SK-N-SH (cell line): Measurements from ENCODE around the gene TMEM163. TPM values are rescaled to one million over a fixed set of nuclear protein-coding genes. Genes with fewer than 3 reads are reported as not detected.
"Not testable (repeated sequence)": the region's sequence is repeated elsewhere in the genome, so short reads cannot be mapped to it uniquely, and the experiment has no call there.

Experiments used
- CTCF ChIA-PET: fragments of 300-600, 350-600 bp; formaldehyde crosslinking; extraction: SDS; loops from one replicate; lab custom pipeline; 2021; lab: Yijun Ruan, JAX
- POLR2A ChIA-PET: fragments of 350-600 bp; sonication (Branson Sonifier 250); formaldehyde crosslinking; extraction: SDS; loops from one replicate; lab custom pipeline; 2020; ENCODE audit warnings: antibody characterized with exemption, inconsistent platforms; lab: Yijun Ruan, JAX
- DNase-seq: peaks from one replicate; pipeline ENCODE4 v3.0.0; 2012
- H2AFZ ChIP-seq: fragments of 200-600 bp; sonication (generic); 2 replicates; pipeline ENCODE4 v1.8.1; 2016; ENCODE audit warnings: antibody characterized with exemption, mild to moderate bottlenecking, low read depth
- H3F3A ChIP-seq: fragments of 200-600 bp; sonication (generic); replicated peaks from 2 replicates; pipeline ENCODE3; 2016; ENCODE audit warnings: antibody characterized with exemption, mild to moderate bottlenecking; ENCODE audit not compliant: insufficient read depth
- H3K27ac ChIP-seq, 2 experiments: fragments of 200-500 bp in 1 of 2; fragments of 200-600 bp in 1 of 2; sonication (Bioruptor generic) in 1 of 2; sonication (generic), shearing (Covaris generic) in 1 of 2; 2 replicates each; pipeline versions ENCODE4 v1.5.1 to v1.6.1; 2014 to 2016; ENCODE audit warnings: low read depth in 2 of 2, inconsistent platforms in 1 of 2, low read length in 1 of 2, mild to moderate bottlenecking in 1 of 2, mixed read lengths in 1 of 2
- H3K27me3 ChIP-seq: fragments of 200-600 bp; sonication (generic), shearing (Covaris generic); 2 replicates; pipeline ENCODE4 v1.6.1; 2016; ENCODE audit warnings: mixed run types; ENCODE audit not compliant: insufficient read depth
- H3K36me3 ChIP-seq, 2 experiments: fragments of 200-500 bp in 1 of 2; fragments of 200-600 bp in 1 of 2; sonication (Bioruptor generic) in 1 of 2; sonication (generic) in 1 of 2; replicated peaks in 1 of 2; 2 replicates each; pipeline versions ENCODE3 to v1.5.1; 2014 to 2016; ENCODE audit warnings: low read length in 1 of 2, mild to moderate bottlenecking in 1 of 2; ENCODE audit not compliant: insufficient read depth in 2 of 2, control insufficient read depth in 1 of 2
- H3K4me1 ChIP-seq, 2 experiments: fragments of 200-500 bp in 1 of 2; fragments of 200-600 bp in 1 of 2; sonication (Bioruptor generic) in 1 of 2; sonication (generic), shearing (Covaris generic) in 1 of 2; 2 replicates each; pipeline versions ENCODE4 v1.5.1 to v1.6.1; 2014 to 2016; ENCODE audit warnings: low read depth in 1 of 2, low read length in 1 of 2, mixed run types in 1 of 2; ENCODE audit not compliant: insufficient read depth in 2 of 2, control insufficient read depth in 1 of 2
- H3K4me2 ChIP-seq: fragments of 200-600 bp; sonication (generic), shearing (Covaris generic); 2 replicates; pipeline ENCODE4 v1.6.1; 2017; ENCODE audit warnings: mixed run types
- H3K4me3 ChIP-seq, 2 experiments: fragments of 200-500 bp in 1 of 2; fragments of 200-600 bp in 1 of 2; sonication (Bioruptor generic) in 1 of 2; sonication (generic), shearing (Covaris generic) in 1 of 2; 2 replicates each; pipeline versions ENCODE4 v1.5.1 to v1.8.1; 2014 to 2016; ENCODE audit warnings: low read depth in 2 of 2, inconsistent platforms in 1 of 2, low read length in 1 of 2, mild to moderate bottlenecking in 1 of 2, mixed read lengths in 1 of 2, moderate library complexity in 1 of 2
- H3K79me2 ChIP-seq: fragments of 200-600 bp; sonication (generic); 2 replicates; pipeline ENCODE4 v1.8.1; 2017; ENCODE audit warnings: mild to moderate bottlenecking; ENCODE audit not compliant: insufficient read depth
- H3K9ac ChIP-seq: fragments of 200-600 bp; sonication (generic); 2 replicates; pipeline ENCODE4 v1.6.1; 2017; ENCODE audit warnings: mixed run types
- H3K9me2 ChIP-seq: fragments of 200-600 bp; sonication (generic); 2 replicates; pipeline ENCODE4 v1.6.1; 2017; ENCODE audit warnings: mixed run types
- H3K9me3 ChIP-seq: fragments of 200-600 bp; sonication (generic); 2 replicates; pipeline ENCODE4 v1.6.1; 2017; ENCODE audit warnings: mixed run types, mild to moderate bottlenecking, moderate library complexity
- H4K20me1 ChIP-seq: fragments of 200-600 bp; sonication (generic); 2 replicates; pipeline ENCODE4 v1.6.1; 2017; ENCODE audit warnings: mild to moderate bottlenecking, mixed run types; ENCODE audit not compliant: insufficient read depth
- EP300 ChIP-seq, 2 experiments: IDR thresholded peaks; 2 replicates each; pipeline versions ENCODE4 v1.4.0 to v1.6.1; 2012; ENCODE audit warnings: borderline replicate concordance in 1 of 2, low read depth in 1 of 2, low read length in 1 of 2
- EZH2phosphoT487 ChIP-seq: fragments of 200-600 bp; sonication (generic); IDR thresholded peaks from 2 replicates; pipeline ENCODE4 v1.6.1; 2017; ENCODE audit warnings: low read depth, mixed run types, mild to moderate bottlenecking, antibody characterized with exemption, moderate library complexity, borderline replicate concordance
- FOXM1 ChIP-seq: IDR thresholded peaks from 2 replicates; pipeline ENCODE4 v1.4.0; 2012; ENCODE audit warnings: low read depth, mild to moderate bottlenecking
- GABPA ChIP-seq: IDR thresholded peaks from 2 replicates; pipeline ENCODE4 v1.4.0; 2012; ENCODE audit warnings: low read depth, mild to moderate bottlenecking
- MEF2A ChIP-seq: IDR thresholded peaks from 2 replicates; pipeline ENCODE4 v1.4.0; 2012; ENCODE audit warnings: low read depth, borderline replicate concordance
- RAD21 ChIP-seq: IDR thresholded peaks from 2 replicates; pipeline ENCODE4 v1.6.1; 2012; ENCODE audit warnings: mild to moderate bottlenecking, low read length
- RFX5 ChIP-seq: IDR thresholded peaks from 2 replicates; pipeline ENCODE4 v1.6.1; 2012; ENCODE audit warnings: mild to moderate bottlenecking, improper control_type of control experiment, low read length
- TCF12 ChIP-seq: IDR thresholded peaks from 2 replicates; pipeline ENCODE4 v1.4.0; 2012
- WGBS: methylation state at CpG from one replicate; pipeline ENCODE4 v1.1.6; 2017; ENCODE audit warnings: low lambda C conversion rate; 5-methylcytosine and 5-hydroxymethylcytosine counted together
- polyA plus RNA-seq, 3 experiments: library from polyadenylated mRNA; depleted of rRNA; stranded (reverse); fragments of >200 nt; gene quantifications; 2 replicates each; pipeline ENCODE4 v1.2.3, GENCODE V29; 2012
- TF ChIP-seq, protein P1 (sequence below): IDR thresholded peaks from 2 replicates; pipeline ENCODE4 v1.4.0; 2012; ENCODE audit warnings: low read depth, borderline replicate concordance
- TF ChIP-seq, protein P2 (sequence below): IDR thresholded peaks from 2 replicates; pipeline ENCODE4 v1.4.0; 2012; ENCODE audit warnings: low read depth, borderline replicate concordance
- TF ChIP-seq, protein P3 (sequence below): fragments of 200-600 bp; sonication (generic); IDR thresholded peaks from 2 replicates; pipeline ENCODE4 v1.6.1; 2017; ENCODE audit warnings: antibody characterized with exemption, mild to moderate bottlenecking, moderate library complexity
- TF ChIP-seq, protein P4 (sequence below): fragments of 150-350 bp; IDR thresholded peaks from 2 replicates; pipeline ENCODE4 v1.6.1; 2016; ENCODE audit warnings: mild to moderate bottlenecking, low read depth, low read length

Gene TMEM163
- polyA plus RNA-seq, 1 of the 3 experiments (the other 2 are of a cell fraction) = not detected

DNA sequence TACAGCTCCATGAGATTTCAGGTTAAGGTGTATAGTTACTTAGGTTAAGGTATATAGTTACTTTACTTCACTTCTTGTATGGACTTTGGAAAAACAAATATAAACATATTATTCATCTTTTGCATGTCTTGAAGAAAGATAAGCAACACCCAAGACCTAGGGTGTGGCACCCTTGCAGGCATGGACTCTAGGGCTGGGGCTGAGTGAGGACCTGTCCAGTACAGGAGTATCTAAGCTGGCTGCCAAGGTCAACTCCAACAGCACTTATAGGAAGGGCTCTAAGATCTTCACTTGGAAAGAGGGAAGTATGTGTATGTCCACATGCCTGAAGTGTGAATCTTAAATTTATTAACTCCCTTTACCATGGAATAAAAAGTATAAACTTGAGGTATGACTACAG lies 7.1 kb upstream of the TMEM163 start (continued):
- TF ChIP-seq, protein P1, sequence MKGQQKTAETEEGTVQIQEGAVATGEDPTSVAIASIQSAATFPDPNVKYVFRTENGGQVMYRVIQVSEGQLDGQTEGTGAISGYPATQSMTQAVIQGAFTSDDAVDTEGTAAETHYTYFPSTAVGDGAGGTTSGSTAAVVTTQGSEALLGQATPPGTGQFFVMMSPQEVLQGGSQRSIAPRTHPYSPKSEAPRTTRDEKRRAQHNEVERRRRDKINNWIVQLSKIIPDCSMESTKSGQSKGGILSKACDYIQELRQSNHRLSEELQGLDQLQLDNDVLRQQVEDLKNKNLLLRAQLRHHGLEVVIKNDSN = no peak
- TF ChIP-seq MEF2A (no peak), FOXM1 (no peak), RAD21 (no peak)

DNA sequence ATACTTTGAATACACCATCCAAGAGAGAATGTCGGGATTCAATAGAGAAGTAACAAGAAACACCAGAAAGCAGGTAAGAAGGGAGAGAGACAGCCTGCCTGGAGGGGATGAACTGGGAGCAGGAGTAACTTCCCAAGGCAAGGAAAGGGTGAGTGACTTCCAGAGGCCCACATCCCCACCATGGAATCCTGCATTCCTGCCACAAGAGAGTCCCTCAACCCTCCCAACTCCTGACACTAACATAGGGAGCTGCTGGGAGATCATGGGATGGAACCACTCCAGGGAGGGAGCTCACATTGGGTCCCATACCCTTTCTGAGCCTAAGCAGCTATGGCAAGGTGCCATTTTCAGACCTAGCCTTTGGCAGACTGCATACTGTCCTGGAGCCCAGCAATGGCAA lies 5.5 kb upstream of the TMEM163 start:
- no peak for DNase-seq
- Histone ChIP-seq H3K4me3 (no peak overlapping the region), H3K9me2 (no peaks in the 10 kb centered on the region), H3F3A (no peaks in the 10 kb centered on the region), H3K4me2 (no peak overlapping the region), H2AFZ (no peak overlapping the region), H3K27ac (no peak overlapping the region), H3K36me3 (no peaks in the 10 kb centered on the region), H3K9ac (no peak overlapping the region), H3K4me1 (no peaks in the 10 kb centered on the region), H3K27me3 (peaks cover 9% of the 10 kb centered on the region; the same call in 1 of the 2 replicates), H3K79me2 (no peaks in the 10 kb centered on the region), H4K20me1 (no peaks in the 10 kb centered on the region), H3K9me3 (no peaks in the 10 kb centered on the region)
- 15% methylated on average over 1 of the region's 1 CpG for WGBS
- POLR2A ChIA-PET = no interaction called here
- TF ChIP-seq, protein P2, sequence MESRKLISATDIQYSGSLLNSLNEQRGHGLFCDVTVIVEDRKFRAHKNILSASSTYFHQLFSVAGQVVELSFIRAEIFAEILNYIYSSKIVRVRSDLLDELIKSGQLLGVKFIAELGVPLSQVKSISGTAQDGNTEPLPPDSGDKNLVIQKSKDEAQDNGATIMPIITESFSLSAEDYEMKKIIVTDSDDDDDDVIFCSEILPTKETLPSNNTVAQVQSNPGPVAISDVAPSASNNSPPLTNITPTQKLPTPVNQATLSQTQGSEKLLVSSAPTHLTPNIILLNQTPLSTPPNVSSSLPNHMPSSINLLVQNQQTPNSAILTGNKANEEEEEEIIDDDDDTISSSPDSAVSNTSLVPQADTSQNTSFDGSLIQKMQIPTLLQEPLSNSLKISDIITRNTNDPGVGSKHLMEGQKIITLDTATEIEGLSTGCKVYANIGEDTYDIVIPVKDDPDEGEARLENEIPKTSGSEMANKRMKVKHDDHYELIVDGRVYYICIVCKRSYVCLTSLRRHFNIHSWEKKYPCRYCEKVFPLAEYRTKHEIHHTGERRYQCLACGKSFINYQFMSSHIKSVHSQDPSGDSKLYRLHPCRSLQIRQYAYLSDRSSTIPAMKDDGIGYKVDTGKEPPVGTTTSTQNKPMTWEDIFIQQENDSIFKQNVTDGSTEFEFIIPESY = no peak
- TF ChIP-seq RFX5 = no peak
- TF ChIP-seq GABPA = no peak
- no peak for TF ChIP-seq EZH2phosphoT487
- no peak for TF ChIP-seq RAD21
- TF ChIP-seq, protein P3, sequence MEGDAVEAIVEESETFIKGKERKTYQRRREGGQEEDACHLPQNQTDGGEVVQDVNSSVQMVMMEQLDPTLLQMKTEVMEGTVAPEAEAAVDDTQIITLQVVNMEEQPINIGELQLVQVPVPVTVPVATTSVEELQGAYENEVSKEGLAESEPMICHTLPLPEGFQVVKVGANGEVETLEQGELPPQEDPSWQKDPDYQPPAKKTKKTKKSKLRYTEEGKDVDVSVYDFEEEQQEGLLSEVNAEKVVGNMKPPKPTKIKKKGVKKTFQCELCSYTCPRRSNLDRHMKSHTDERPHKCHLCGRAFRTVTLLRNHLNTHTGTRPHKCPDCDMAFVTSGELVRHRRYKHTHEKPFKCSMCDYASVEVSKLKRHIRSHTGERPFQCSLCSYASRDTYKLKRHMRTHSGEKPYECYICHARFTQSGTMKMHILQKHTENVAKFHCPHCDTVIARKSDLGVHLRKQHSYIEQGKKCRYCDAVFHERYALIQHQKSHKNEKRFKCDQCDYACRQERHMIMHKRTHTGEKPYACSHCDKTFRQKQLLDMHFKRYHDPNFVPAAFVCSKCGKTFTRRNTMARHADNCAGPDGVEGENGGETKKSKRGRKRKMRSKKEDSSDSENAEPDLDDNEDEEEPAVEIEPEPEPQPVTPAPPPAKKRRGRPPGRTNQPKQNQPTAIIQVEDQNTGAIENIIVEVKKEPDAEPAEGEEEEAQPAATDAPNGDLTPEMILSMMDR = no peak
- TF ChIP-seq, protein P4, sequence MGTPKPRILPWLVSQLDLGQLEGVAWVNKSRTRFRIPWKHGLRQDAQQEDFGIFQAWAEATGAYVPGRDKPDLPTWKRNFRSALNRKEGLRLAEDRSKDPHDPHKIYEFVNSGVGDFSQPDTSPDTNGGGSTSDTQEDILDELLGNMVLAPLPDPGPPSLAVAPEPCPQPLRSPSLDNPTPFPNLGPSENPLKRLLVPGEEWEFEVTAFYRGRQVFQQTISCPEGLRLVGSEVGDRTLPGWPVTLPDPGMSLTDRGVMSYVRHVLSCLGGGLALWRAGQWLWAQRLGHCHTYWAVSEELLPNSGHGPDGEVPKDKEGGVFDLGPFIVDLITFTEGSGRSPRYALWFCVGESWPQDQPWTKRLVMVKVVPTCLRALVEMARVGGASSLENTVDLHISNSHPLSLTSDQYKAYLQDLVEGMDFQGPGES = no peak
- TF ChIP-seq TCF12 = no peak
- TF ChIP-seq EP300 (IDR thresholded peaks at IDR 0.05; ENCODE audit: borderline replicate concordance in 1 of 2, low read depth in 1 of 2, low read length in 1 of 2) = no peak
- TF ChIP-seq FOXM1 = no peak
- TF ChIP-seq, all 33 proteins: peak for 0
- CTCF ChIA-PET = interaction anchor here (0.9 to 3.0 kb wide), 2 partner anchors 19 to 264 kb away, joined by 3 to 7 read pairs; no protein-coding TSS in a partner anchor

DNA sequence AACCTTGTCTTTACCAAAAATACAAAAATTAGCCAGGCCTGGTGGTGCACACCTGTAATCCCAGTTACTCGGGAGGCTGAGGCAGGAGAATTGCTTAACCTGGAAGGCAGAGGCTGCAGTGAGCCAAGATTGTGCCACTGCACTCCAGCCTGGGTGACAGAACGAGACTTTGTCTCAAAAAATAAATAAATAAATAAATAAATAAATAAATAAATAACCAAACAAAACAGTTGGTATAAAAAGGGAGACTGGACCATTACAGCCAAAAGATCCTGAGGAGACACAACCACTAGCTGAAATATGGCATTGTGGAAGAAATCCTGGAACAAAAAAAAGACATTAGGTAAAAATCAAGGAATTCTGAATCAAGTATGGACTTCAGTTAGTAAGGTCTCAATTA lies 4.9 kb upstream of the TMEM163 start:
- H3K9me2 ChIP-seq, H3K4me2 ChIP-seq, H3K9me3 ChIP-seq, DNase-seq, H3K36me3 ChIP-seq, H3K4me1 ChIP-seq, H4K20me1 ChIP-seq, H3K27ac ChIP-seq, H3K4me3 ChIP-seq, H3K9ac ChIP-seq, POLR2A ChIA-PET, H2AFZ ChIP-seq, H3F3A ChIP-seq, H3K79me2 ChIP-seq: not testable (repeated sequence)
- CTCF ChIA-PET = interaction anchor here (3.0 kb wide), 1 partner anchor 263 kb away, joined by 7 read pairs; no protein-coding TSS in a partner anchor
- WGBS = 8% methylated on average over 2 of the region's 2 CpGs
- H3K27me3 ChIP-seq = peaks cover 12% of the 10 kb centered on the region; the same call in 1 of the 2 replicates
